ACHN (cell line): ENCODE results near the gene NODAL.

ENCODE experiments used
- DNase-seq: peaks from one replicate; pipeline ENCODE4 v3.0.0-alpha.2; 2015
- in situ Hi-C: cut with HindIII; loops from 2 replicates; pipeline ENCODE4 v1.10.0; 2017; ENCODE audit warnings: low sequenced_read_pairs, low pct_ligation_motif_present, low pct_unique_long_range_greater_than_20kb

The NODAL gene

GRCh38 chr10:70440296-70441160, 953 bp downstream of the NODAL start:
- in situ Hi-C loops, result no loop called here
- no peak for DNase-seq

GRCh38 chr10:70437721-70438120, 3.8 kb downstream of the NODAL start:
- in situ Hi-C loops, result no loop called here
- DNase-seq, result no peak

GRCh38 chr10:70435241-70436085, 6.0 kb downstream of the NODAL start:
- no peak for DNase-seq

DNA sequence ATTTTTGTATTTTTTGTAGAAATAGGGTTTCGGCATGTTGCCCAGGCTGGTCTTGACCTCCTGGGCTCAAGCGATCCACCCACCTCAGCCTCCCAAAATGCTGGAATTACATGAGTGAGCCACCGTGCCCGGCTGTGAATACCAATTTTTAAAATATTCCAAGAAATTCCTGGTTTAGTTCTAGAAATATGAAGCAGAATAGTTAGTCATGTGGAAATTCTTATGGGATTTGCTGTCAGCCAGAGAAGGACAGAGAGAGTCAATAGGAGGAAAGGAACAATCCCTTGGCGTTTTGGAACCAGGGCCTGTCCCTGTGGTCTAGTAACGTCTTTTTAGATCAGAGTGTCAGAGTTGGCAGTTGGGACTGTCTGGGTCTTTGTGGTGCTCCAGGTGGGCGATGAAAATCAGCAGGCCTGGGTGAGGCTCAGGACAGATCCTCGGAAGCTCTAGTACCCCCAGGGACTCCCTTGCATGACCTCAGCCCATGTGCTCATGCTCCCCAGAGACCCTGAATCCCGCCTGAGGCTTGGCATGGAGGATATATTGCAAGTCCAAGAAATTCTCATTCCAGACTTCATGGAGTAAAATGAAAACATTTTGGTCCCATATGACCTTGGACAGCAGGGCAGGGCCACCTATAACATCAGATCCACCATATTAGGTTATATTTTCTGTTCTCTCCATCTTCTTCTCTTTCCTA, 7.8 kb downstream of the NODAL start:
- in situ Hi-C loops, result no loop called here
- no peak for DNase-seq

More at GRCh38 chr10:70435241-70436085, 6.0 kb downstream of the NODAL start:
- in situ Hi-C loops, result no loop called here

GRCh38 chr10:70432561-70433263, 8.8 kb downstream of the NODAL start:
- in situ Hi-C loops, result no loop called here
- DNase-seq, result no peak

- no peak for DNase-seq
- in situ Hi-C loops, result no loop called here
These were observed 9.4 kb downstream of the NODAL start for GRCh38 chr10:70432101-70432500.

GRCh38 chr10:70430493-70431445, 10.7 kb downstream of the NODAL start:
- in situ Hi-C loops, result no loop called here
- DNase-seq, result no peak

DNA sequence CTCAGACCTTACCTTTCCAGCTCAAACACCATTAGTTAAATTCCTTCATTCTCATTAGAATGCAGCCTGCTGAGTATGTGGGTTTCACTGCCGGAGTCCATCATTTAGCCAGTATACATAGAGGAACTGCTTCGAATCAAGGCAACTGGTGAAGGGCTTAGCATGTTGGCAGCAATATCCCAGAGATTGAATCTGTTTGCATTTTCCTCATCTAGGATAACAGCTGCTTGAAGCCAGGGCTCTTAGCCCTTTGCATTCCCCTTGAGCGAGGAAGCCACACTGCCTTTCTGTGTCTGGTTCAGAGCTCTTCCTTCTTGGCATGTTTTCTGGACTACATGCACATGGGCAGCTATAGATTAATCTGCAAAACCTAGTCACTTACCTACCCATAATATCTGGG, 14.7 kb downstream of the NODAL start:
- no peak for DNase-seq
- in situ Hi-C loops, result no loop called here

GRCh38 chr10:70425096-70425495, 16.4 kb downstream of the NODAL start:
- in situ Hi-C loops, result no loop called here

DNA sequence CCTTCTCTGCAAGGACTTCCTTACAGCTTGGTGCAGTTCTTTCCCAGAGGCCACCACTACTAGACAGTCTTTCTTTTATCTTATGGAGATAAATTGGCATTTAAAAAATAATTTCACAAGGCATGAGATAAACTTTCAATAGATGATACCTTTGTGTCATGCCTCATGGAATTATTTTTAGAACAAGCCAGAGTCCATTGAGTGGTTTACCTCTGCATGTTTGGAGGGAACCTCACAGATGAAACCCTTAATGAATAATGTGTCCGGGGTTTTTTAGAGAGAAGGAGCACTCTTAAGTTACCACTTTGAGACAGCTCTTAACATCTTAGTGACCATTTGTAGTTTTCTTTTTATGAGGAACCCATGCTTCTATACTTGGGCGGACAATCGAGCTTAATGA, 17.2 kb downstream of the NODAL start:
- in situ Hi-C loops, result no loop called here

More at GRCh38 chr10:70425096-70425495, 16.4 kb downstream of the NODAL start:
- no peak for DNase-seq

GRCh38 chr10:70418713-70419112, 22.8 kb downstream of the NODAL start:
- in situ Hi-C loops, result no loop called here
- no peak for DNase-seq

More for the DNA sequence above, 17.2 kb downstream of the NODAL start:
- no peak for DNase-seq

DNA sequence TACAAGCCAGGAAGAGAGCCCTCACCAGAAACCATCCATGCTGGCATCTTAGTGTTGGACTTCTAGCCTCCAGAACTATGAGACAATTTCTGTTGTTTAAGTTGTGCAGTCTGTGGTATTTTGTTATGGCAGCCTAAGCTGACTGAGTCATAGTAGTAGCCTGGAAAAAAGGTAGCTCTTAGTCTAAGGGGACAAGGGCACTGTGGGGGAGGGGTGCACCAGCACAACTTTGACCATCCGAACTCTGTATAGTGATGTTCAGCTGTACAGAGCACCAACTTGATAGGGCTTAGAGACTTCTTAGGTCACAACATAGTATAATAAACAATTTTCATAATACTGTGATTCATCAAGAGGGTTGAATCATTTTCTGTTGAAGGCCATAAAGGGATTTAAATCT, 23.3 kb downstream of the NODAL start:
- in situ Hi-C loops, result no loop called here
- DNase-seq, result no peak

DNA sequence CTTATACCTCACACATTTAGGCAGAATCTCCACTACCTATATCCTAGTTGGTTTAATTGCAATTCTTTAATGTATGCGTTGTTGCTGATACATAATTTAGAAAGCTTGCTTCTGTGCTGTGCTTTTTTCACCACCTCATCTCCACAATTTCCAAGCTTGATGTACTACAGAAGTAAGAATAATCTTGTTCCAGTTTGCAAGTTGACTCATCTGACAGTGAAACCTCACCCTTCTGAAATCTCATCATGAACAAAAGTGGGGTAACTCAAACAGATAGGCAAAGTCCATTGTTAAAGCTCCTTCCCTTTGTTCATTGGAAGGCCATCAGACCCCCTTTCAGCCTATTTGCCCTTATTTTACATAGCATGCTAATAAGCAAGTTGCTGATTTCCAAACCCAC, 23.9 kb downstream of the NODAL start:
- in situ Hi-C loops, result no loop called here
- DNase-seq, result no peak

- no peak for DNase-seq
- in situ Hi-C loops, result no loop called here
These were observed 29.1 kb downstream of the NODAL start for GRCh38 chr10:70412356-70412755.

DNA sequence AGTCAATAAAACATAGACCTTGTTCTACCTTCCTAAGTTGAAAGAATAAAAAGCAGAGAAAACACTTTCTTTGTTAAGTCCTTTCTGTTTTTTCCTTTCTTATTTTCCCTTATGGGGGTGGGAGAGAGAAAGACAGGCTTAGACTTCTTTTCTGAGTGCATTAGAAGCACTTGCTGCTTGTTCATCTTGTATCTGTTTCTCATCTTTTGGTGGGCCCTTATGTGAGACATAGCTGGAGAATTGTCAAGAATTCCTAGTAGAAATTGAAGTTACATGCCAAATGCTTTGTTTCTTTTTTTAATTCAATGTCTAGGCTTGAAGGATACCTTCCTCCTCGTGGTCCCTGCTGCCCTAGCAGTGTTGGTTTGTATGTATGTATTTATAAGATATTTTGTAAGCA, 30.9 kb downstream of the NODAL start:
- no peak for DNase-seq
- in situ Hi-C loops, result no loop called here

- in situ Hi-C loops, result no loop called here
- DNase-seq, result no peak
These were observed 31.7 kb downstream of the NODAL start for GRCh38 chr10:70409772-70410171.

DNA sequence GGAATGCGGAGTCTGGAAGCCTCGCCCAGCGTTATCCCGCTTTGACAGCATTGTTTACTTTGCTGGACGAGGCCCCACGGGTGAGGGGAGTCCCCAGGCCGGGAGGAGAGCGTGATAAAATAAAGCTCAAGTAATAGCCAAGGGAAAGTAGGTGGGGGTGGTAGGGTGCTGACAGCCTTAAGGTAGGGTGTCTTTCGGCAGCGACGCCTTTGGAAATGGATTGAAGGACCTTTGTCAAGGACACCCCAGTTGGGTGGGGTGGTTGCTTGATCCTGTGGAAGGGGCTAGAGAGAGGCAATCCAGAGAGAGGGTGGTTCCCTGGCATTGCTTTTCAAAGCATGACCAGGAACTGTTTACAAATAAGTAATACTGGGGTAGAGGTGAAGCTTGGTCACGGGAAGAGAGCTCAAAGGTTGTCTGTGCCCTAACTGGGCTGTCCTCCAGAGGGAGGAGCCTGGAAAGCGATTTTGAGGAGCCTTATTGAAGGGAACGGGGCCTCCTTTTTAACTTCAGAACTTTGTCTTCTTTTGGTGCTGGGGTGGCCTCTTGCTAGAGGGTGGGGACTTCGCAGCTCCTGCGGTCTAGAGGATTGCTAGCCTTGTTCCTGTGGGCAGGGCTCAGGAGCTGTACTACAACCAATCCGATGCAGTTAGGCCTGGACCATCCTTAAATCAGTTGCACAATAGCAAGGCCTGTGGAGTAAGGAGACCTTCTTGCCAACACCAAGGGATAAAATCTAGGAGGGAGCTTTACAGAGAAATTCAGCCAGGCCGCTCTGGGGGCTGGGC, 36.2 kb downstream of the NODAL start:
- in situ Hi-C loops, result no loop called here
- peak; percentile 82 for DNase-seq
